Stimulated activated CD4-positive, alpha-beta T cell treated with anti-CD3 and anti-CD28 coated beads, Interleukin-12 subunit alpha, Interleukin-12 subunit beta, amount 100 ng/mL, for 24 hours (primary cell): ENCODE results near the gene ACTL7A.
"Not testable (repeated sequence)": the region's sequence is repeated elsewhere in the genome, so short reads cannot be mapped to it uniquely, and the experiment has no call there.

ENCODE experiments used
- DNase-seq, 2 experiments: peaks; one replicate each; pipeline ENCODE4 v3.0.0-alpha.2; 2020; ENCODE audit warnings: low read depth in 2 of 2

Gene ACTL7A

GRCh38 chr9:108861997-108862396 lies at the start of gene ACTL7A:
ACTL7A (plus strand) TSS chr9:108862266; CDS start chr9:108862323, 57 bp downstream.
- DNase-seq = no peak

- DNase-seq = no peak
Observed at GRCh38 chr9:108812396-108813025, 49.6 kb upstream of the ACTL7A start.

- DNase-seq = no peak
Observed at GRCh38 chr9:108813951-108814601, 48.0 kb upstream of the ACTL7A start.

GRCh38 chr9:108815156-108815555 lies 46.9 kb upstream of the ACTL7A start:
- no peak for DNase-seq

- no peak for DNase-seq
Observed at GRCh38 chr9:108816037-108816436, 46.0 kb upstream of the ACTL7A start.

GRCh38 chr9:108823829-108824228 lies 38.2 kb upstream of the ACTL7A start:
- no peak for DNase-seq

GRCh38 chr9:108830272-108830671 lies 31.8 kb upstream of the ACTL7A start:
- no peak for DNase-seq

GRCh38 chr9:108831496-108832178 lies 30.4 kb upstream of the ACTL7A start:
- DNase-seq = no peak

- no peak for DNase-seq
Observed at GRCh38 chr9:108832179-108832500, 29.9 kb upstream of the ACTL7A start.

- no peak for DNase-seq
Observed at GRCh38 chr9:108834959-108835665, 27.0 kb upstream of the ACTL7A start.

GRCh38 chr9:108835831-108836230 lies 26.2 kb upstream of the ACTL7A start:
- DNase-seq = no peak

GRCh38 chr9:108836319-108836718 lies 25.7 kb upstream of the ACTL7A start:
- DNase-seq = no peak

- DNase-seq = no peak
Observed at GRCh38 chr9:108836781-108837180, 25.3 kb upstream of the ACTL7A start.

GRCh38 chr9:108837530-108837929 lies 24.5 kb upstream of the ACTL7A start:
- no peak for DNase-seq

GRCh38 chr9:108838017-108838416 lies 24.0 kb upstream of the ACTL7A start:
- no peak for DNase-seq

GRCh38 chr9:108839561-108839960 lies 22.5 kb upstream of the ACTL7A start:
- not testable (repeated sequence) for DNase-seq

GRCh38 chr9:108842610-108843295 lies 19.3 kb upstream of the ACTL7A start:
- DNase-seq = peak in 1 of 2 experiments; percentile 0

GRCh38 chr9:108844391-108844790 lies 17.7 kb upstream of the ACTL7A start:
- DNase-seq = no peak

- DNase-seq = no peak
Observed at GRCh38 chr9:108844856-108845255, 17.2 kb upstream of the ACTL7A start.

- no peak for DNase-seq
Observed at GRCh38 chr9:108845507-108845906, 16.6 kb upstream of the ACTL7A start.

- no peak for DNase-seq
Observed at GRCh38 chr9:108845947-108846346, 16.1 kb upstream of the ACTL7A start.

GRCh38 chr9:108848296-108848695 lies 13.8 kb upstream of the ACTL7A start:
- not testable (repeated sequence) for DNase-seq
